Liver (tissue), 9 donors: ENCODE results near the gene ZBTB7B. TPM values are rescaled to one million over a fixed set of nuclear protein-coding genes. Genes with fewer than 3 reads are reported as not detected.

ENCODE experiments used
- DNase-seq: peaks from one replicate; pipeline ENCODE4 v3.0.0-alpha.2; 2017; ENCODE audit warnings: low spot score
- H3K27ac ChIP-seq, 2 donors: one replicate each; pipeline ENCODE4 v1.7.0; 2013; ENCODE audit warnings: inconsistent platforms in 2 of 2, low read length in 2 of 2, control low read depth in 1 of 2, low read depth in 1 of 2, mild to moderate bottlenecking in 1 of 2
- H3K27me3 ChIP-seq, 4 donors: one replicate each; pipeline versions ENCODE4 v1.6.1 to v1.7.0; 2013; ENCODE audit warnings: low read length in 3 of 4, inconsistent platforms in 1 of 4, mild to moderate bottlenecking in 1 of 4, moderate library complexity in 1 of 4; ENCODE audit not compliant: control insufficient read depth in 4 of 4, insufficient read depth in 4 of 4
- H3K36me3 ChIP-seq, 4 donors: one replicate each; pipeline versions ENCODE4 v1.6.1 to v1.7.0; 2013; ENCODE audit warnings: low read length in 3 of 4, mild to moderate bottlenecking in 3 of 4, low read depth in 1 of 4, moderate library complexity in 1 of 4; ENCODE audit not compliant: control insufficient read depth in 4 of 4, insufficient read depth in 3 of 4
- H3K4me1 ChIP-seq, 4 donors: one replicate each; pipeline versions ENCODE4 v1.6.1 to v1.7.0; 2013; ENCODE audit warnings: low read length in 3 of 4, mild to moderate bottlenecking in 3 of 4, moderate library complexity in 1 of 4; ENCODE audit not compliant: control insufficient read depth in 4 of 4, insufficient read depth in 4 of 4
- H3K4me3 ChIP-seq, 3 donors: one replicate each; pipeline versions ENCODE4 v1.6.1 to v1.7.0; 2013; ENCODE audit warnings: low read length in 3 of 3, control low read depth in 1 of 3, low read depth in 1 of 3, mild to moderate bottlenecking in 1 of 3
- H3K9ac ChIP-seq, 2 donors: one replicate each; pipeline ENCODE4 v1.7.0; 2013; ENCODE audit warnings: low read length in 2 of 2, mild to moderate bottlenecking in 2 of 2, moderate library complexity in 2 of 2, control low read depth in 1 of 2, low read depth in 1 of 2
- H3K9me3 ChIP-seq, 4 donors: one replicate each; pipeline versions ENCODE4 v1.6.1 to v1.7.0; 2013; ENCODE audit warnings: low read length in 3 of 4; ENCODE audit not compliant: control insufficient read depth in 4 of 4
- CTCF ChIP-seq: fragments of 150-350 bp; IDR thresholded peaks from 2 replicates; pipeline ENCODE4 v1.5.1; 2017; ENCODE audit warnings: improper control_type of control experiment, low read depth, low read length; ENCODE audit not compliant: missing input control
- EGR1 ChIP-seq, 2 donors: IDR thresholded peaks; 2 replicates each; pipeline ENCODE4 v1.6.1; 2016 to 2018; ENCODE audit warnings: antibody characterized with exemption in 2 of 2, low read depth in 2 of 2
- FOXA1 ChIP-seq: IDR thresholded peaks from 2 replicates; pipeline ENCODE4 v1.6.1; 2016; ENCODE audit warnings: antibody characterized with exemption
- FOXA2 ChIP-seq: IDR thresholded peaks from 2 replicates; pipeline ENCODE4 v1.6.1; 2016; ENCODE audit warnings: antibody characterized with exemption
- GABPA ChIP-seq, 2 donors: IDR thresholded peaks in 1 of 2; conservative IDR thresholded peaks in 1 of 2; 2 replicates each; pipeline ENCODE4 v1.6.1; 2016; ENCODE audit warnings: antibody characterized with exemption in 2 of 2, mild to moderate bottlenecking in 1 of 2, moderate library complexity in 1 of 2
- HNF4A ChIP-seq, 2 donors: conservative IDR thresholded peaks; 2 replicates each; pipeline ENCODE4 v1.6.1; 2016; ENCODE audit warnings: antibody characterized with exemption in 2 of 2, mild to moderate bottlenecking in 2 of 2
- HNF4G ChIP-seq: IDR thresholded peaks from 2 replicates; pipeline ENCODE4 v1.6.1; 2016; ENCODE audit warnings: antibody characterized with exemption
- NR2F2 ChIP-seq: IDR thresholded peaks from 2 replicates; pipeline ENCODE4 v1.6.1; 2016; ENCODE audit warnings: antibody characterized with exemption
- RAD21 ChIP-seq, 2 donors: IDR thresholded peaks; 2 replicates each; pipeline ENCODE4 v1.6.1; 2016; ENCODE audit warnings: antibody characterized with exemption in 2 of 2, mild to moderate bottlenecking in 2 of 2
- RXRA ChIP-seq, 2 donors: IDR thresholded peaks; 2 replicates each; pipeline ENCODE4 v1.6.1; 2017 to 2018; ENCODE audit warnings: antibody characterized with exemption in 2 of 2, mild to moderate bottlenecking in 1 of 2
- SP1 ChIP-seq: IDR thresholded peaks from 2 replicates; pipeline ENCODE4 v1.6.1; 2018; ENCODE audit warnings: antibody characterized with exemption, mild to moderate bottlenecking
- YY1 ChIP-seq: IDR thresholded peaks from 2 replicates; pipeline ENCODE4 v1.6.1; 2016; ENCODE audit warnings: antibody characterized with exemption, mild to moderate bottlenecking
- ZBTB33 ChIP-seq: IDR thresholded peaks from 2 replicates; pipeline ENCODE4 v1.6.1; 2016; ENCODE audit warnings: antibody characterized with exemption
- WGBS: extraction: QIAGEN DNeasy Blood & Tissue Kit; methylation state at CpG from one replicate; pipeline ENCODE4 v1.1.7; 2013; 5-methylcytosine and 5-hydroxymethylcytosine counted together
- polyA plus RNA-seq, 2 donors: library from polyadenylated mRNA; stranded (reverse) in 1 of 2; unstranded in 1 of 2; fragments of 200-250 nt in 1 of 2; fragments of >200 nt in 1 of 2; fragmentation: Nextera tagmentation in 1 of 2; extraction: Ambion mirVana in 1 of 2; gene quantifications; one replicate each; pipeline versions ENCODE4 v1.2.1 to v1.2.3, GENCODE V29; 2013 to 2015
- total RNA-seq, 2 donors: library from RNA; depleted of rRNA; stranded (reverse); fragments of >200 nt; gene quantifications; one replicate each; pipeline ENCODE4 v1.2.3, GENCODE V29; 2014
- TF ChIP-seq, protein P1 (sequence below): IDR thresholded peaks from 2 replicates; pipeline ENCODE4 v1.6.1; 2016; ENCODE audit warnings: antibody characterized with exemption
- TF ChIP-seq, protein P2 (sequence below): IDR thresholded peaks from 2 replicates; pipeline ENCODE4 v1.6.1; 2016; ENCODE audit warnings: antibody characterized with exemption, mild to moderate bottlenecking
- donor health status: healthy.
- donor health status: healthy.
- donor health status: healthy.
- donor health status: healthy.
- donor health status: healthy.

ZBTB7B gene
- total and polyA plus RNA-seq, 4 donors: 7.0 to 50.2 (median 21.1) TPM

DNA sequence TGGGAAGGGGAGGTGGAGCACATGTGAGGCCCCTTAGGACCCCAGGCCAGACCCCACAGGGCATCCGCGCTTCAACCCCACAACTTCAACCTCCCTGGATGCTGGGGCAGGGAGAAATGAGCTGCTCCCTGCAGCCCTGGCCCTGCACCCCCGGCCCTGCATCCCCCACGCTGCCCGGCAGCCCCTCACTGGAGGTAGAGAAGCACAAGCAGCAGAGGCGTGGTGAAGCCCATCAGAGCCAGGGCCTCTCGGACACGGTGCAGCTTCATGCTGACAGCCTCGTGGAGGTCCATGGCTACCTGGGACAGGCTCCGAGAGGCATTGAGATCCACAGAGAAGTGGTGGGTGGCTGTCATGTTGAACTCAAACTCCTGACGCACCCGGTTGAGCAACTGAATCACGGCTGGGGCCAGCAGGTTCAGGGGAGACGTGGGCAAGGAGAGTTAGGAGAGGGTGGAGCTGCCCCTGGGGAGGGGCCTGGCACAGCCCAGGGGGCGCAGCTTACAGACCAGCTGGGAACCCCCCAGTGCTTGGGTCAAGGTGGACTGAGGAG lies 27.7 kb downstream of the ZBTB7B start (continued):
- TF ChIP-seq RAD21 (IDR thresholded peaks at IDR 0.05): no peak
- TF ChIP-seq FOXA2: no peak
- TF ChIP-seq HNF4G: no peak
- TF ChIP-seq FOXA1: no peak
- no peak for TF ChIP-seq EGR1 (IDR thresholded peaks at IDR 0.05; ENCODE audit: low read depth in 2 of 2)
- TF ChIP-seq GABPA (IDR thresholded peaks at IDR 0.05 in 1 of 2, conservative IDR thresholded peaks at IDR 0.05 in 1 of 2): no peak
- TF ChIP-seq, protein P1, sequence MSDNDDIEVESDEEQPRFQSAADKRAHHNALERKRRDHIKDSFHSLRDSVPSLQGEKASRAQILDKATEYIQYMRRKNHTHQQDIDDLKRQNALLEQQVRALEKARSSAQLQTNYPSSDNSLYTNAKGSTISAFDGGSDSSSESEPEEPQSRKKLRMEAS: no peak

DNA sequence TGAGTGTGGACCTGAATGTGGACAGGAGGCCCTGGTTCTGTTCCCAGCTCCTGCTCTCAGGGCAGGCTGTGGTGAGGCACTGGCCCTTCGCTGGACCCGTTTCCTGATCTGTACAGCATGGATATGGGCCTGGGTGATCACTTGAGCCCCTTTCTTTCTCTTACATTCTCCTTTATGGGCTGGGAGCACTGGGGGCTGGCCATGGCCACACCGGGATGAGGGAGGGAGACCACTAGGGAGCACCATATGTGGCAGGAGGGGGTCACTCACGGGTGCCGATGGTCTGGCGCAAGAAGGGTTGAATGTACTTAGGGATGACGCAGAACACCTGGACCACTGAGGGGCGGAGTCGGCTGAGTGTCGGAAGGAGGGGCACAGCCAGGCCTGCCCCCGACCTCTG lies 28.3 kb downstream of the ZBTB7B start:
- 94% methylated on average over 11 of the region's 11 CpGs for WGBS
- Histone ChIP-seq H3K27ac (no peak overlapping the region), H3K4me1 (no peaks in the 10 kb centered on the region), H3K9ac (no peak overlapping the region), H3K4me3 (no peak overlapping the region), H3K36me3 (no peaks in the 10 kb centered on the region), H3K27me3 (no peaks in the 10 kb centered on the region), H3K9me3 (no peaks in the 10 kb centered on the region)
- no peak for TF ChIP-seq HNF4A (conservative IDR thresholded peaks at IDR 0.05)
- no peak for TF ChIP-seq YY1
- TF ChIP-seq CTCF: no peak
- TF ChIP-seq FOXA2: no peak
- TF ChIP-seq RXRA (IDR thresholded peaks at IDR 0.05): no peak
- TF ChIP-seq FOXA1: no peak
- TF ChIP-seq, protein P2, sequence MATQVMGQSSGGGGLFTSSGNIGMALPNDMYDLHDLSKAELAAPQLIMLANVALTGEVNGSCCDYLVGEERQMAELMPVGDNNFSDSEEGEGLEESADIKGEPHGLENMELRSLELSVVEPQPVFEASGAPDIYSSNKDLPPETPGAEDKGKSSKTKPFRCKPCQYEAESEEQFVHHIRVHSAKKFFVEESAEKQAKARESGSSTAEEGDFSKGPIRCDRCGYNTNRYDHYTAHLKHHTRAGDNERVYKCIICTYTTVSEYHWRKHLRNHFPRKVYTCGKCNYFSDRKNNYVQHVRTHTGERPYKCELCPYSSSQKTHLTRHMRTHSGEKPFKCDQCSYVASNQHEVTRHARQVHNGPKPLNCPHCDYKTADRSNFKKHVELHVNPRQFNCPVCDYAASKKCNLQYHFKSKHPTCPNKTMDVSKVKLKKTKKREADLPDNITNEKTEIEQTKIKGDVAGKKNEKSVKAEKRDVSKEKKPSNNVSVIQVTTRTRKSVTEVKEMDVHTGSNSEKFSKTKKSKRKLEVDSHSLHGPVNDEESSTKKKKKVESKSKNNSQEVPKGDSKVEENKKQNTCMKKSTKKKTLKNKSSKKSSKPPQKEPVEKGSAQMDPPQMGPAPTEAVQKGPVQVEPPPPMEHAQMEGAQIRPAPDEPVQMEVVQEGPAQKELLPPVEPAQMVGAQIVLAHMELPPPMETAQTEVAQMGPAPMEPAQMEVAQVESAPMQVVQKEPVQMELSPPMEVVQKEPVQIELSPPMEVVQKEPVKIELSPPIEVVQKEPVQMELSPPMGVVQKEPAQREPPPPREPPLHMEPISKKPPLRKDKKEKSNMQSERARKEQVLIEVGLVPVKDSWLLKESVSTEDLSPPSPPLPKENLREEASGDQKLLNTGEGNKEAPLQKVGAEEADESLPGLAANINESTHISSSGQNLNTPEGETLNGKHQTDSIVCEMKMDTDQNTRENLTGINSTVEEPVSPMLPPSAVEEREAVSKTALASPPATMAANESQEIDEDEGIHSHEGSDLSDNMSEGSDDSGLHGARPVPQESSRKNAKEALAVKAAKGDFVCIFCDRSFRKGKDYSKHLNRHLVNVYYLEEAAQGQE: no peak
- TF ChIP-seq NR2F2: no peak
- DNase-seq: no peak

- Histone ChIP-seq H3K27ac (no peak overlapping the region), H3K9ac (no peak overlapping the region), H3K27me3 (no peaks in the 10 kb centered on the region), H3K36me3 (no peaks in the 10 kb centered on the region), H3K9me3 (no peaks in the 10 kb centered on the region), H3K4me3 (no peak overlapping the region), H3K4me1 (peaks cover 0 to under 1% (median 0%) of the 10 kb centered on the region in 4 donors)
- 95% methylated on average over 12 of the region's 12 CpGs for WGBS
- TF ChIP-seq ZBTB33: no peak
- TF ChIP-seq SP1: no peak
- no peak for TF ChIP-seq NR2F2
- TF ChIP-seq FOXA1: no peak
- TF ChIP-seq GABPA (IDR thresholded peaks at IDR 0.05 in 1 of 2, conservative IDR thresholded peaks at IDR 0.05 in 1 of 2): no peak
- DNase-seq: no peak
These were observed 30.3 kb downstream of the ZBTB7B start for GRCh38 chr1:155032886-155033285.
